Measurements from ENCODE around the gene SLC13A4. TPM values are rescaled to one million over a fixed set of nuclear protein-coding genes. Genes with fewer than 3 reads are reported as not detected.

SLC13A4 gene
- total RNA-seq, 1 donor from 2014 or later: 0.27 TPM

- intact Hi-C loops (cut with DNase I): no loop called here
- DNase-seq: no peak
- Histone ChIP-seq H3K27ac (peak overlapping the region; percentile 64), H3K36me3 (no peaks in the 10 kb centered on the region), H3K27me3 (ENCODE audit: low read depth) (no peaks in the 10 kb centered on the region), H3K4me1 (peaks cover 3% of the 10 kb centered on the region), H3K4me3 (peak overlapping the region; percentile 24), H3K9me3 (no peaks in the 10 kb centered on the region)
- ATAC-seq: peak; percentile 58 to 73
- no peak for TF ChIP-seq CTCF (IDR thresholded peaks at IDR 0.05)
Measured at GRCh38 chr7:135758531-135758932, 30.5 kb upstream of the SLC13A4 start.

DNA sequence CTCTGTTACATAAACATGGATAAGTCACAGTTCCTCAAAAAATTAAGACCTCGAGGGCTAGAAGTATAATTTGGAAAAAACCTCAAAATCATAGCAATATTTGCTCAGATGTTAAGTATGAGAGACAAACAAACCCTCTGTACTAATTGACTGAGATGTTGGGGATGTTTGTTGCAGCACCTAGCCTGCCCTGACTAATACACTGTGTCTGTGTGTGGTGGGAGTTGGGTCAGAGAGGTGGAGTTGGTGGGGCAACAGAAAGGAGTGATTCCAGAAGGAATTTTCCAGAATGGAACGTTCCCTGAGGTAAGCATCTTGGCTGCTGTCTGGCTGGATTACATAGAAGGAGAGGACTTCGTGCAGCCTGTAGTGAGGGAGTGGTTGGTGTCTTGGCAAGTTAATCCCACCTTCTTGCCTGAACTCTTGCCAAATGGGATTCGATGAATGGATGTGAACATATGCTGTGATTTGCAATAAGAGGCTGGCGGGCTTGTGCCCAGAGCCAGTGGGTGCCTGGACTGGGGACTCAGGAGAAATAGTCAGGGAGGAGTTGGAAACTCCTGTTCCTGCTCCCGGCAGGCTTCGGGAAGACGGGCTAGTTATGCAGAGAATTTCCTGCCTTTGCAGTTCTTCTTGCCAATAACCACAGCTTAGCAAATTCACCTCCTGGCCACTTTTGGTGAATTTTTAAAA is 29.9 kb upstream of the SLC13A4 start:
- no peaks in the 10 kb centered on the region for H3K9me3 ChIP-seq
- peaks cover 3% of the 10 kb centered on the region for H3K4me1 ChIP-seq
- intact Hi-C loops (cut with DNase I): no loop called here
- DNase-seq (no peak), ATAC-seq (peak in 1 of 2 donors; percentile 63)
- TF ChIP-seq CTCF (IDR thresholded peaks at IDR 0.05): no peak
- peak overlapping the region; percentile 24 for H3K4me3 ChIP-seq
- no peaks in the 10 kb centered on the region for H3K36me3 ChIP-seq
- no peaks in the 10 kb centered on the region for H3K27me3 ChIP-seq (ENCODE audit: low read depth)
- peak overlapping the region; percentile 64 for H3K27ac ChIP-seq

GRCh38 chr7:135756191-135756590 is 28.2 kb upstream of the SLC13A4 start:
- Histone ChIP-seq H3K27ac (no peak overlapping the region), H3K9me3 (no peaks in the 10 kb centered on the region), H3K4me3 (no peak overlapping the region), H3K27me3 (ENCODE audit: low read depth) (no peaks in the 10 kb centered on the region), H3K36me3 (no peaks in the 10 kb centered on the region), H3K4me1 (peaks cover 3% of the 10 kb centered on the region)
- no peak for TF ChIP-seq CTCF (IDR thresholded peaks at IDR 0.05)
- intact Hi-C loops (cut with DNase I): no loop called here
- ATAC-seq: no peak
- no peak for DNase-seq

- Histone ChIP-seq H3K9me3 (no peaks in the 10 kb centered on the region), H3K27ac (no peak overlapping the region), H3K4me3 (no peak overlapping the region), H3K27me3 (ENCODE audit: low read depth) (no peaks in the 10 kb centered on the region), H3K36me3 (no peaks in the 10 kb centered on the region), H3K4me1 (peaks cover 3% of the 10 kb centered on the region)
- ATAC-seq (no peak), DNase-seq (no peak)
- intact Hi-C loops (cut with DNase I): no loop called here
- TF ChIP-seq CTCF (IDR thresholded peaks at IDR 0.05): no peak
Measured at GRCh38 chr7:135755351-135755753, 27.4 kb upstream of the SLC13A4 start.

GRCh38 chr7:135753616-135754413 is 25.8 kb upstream of the SLC13A4 start:
- ATAC-seq (no peak), DNase-seq (no peak)
- intact Hi-C loops (cut with DNase I): no loop called here
- no peaks in the 10 kb centered on the region for H3K9me3 ChIP-seq
- no peaks in the 10 kb centered on the region for H3K36me3 ChIP-seq
- no peak overlapping the region for H3K4me3 ChIP-seq
- no peak overlapping the region for H3K27ac ChIP-seq
- no peak for TF ChIP-seq CTCF (IDR thresholded peaks at IDR 0.05)
- H3K4me1 ChIP-seq: peaks cover 3% of the 10 kb centered on the region
- no peaks in the 10 kb centered on the region for H3K27me3 ChIP-seq (ENCODE audit: low read depth)
